Hepatocyte (in vitro differentiated cells): ENCODE results near the gene UBQLNL. TPM values are rescaled to one million over a fixed set of nuclear protein-coding genes. Genes with fewer than 3 reads are reported as not detected.

Source experiments
- DNase-seq: peaks from one replicate; pipeline ENCODE4 v3.0.0-alpha.2; 2016; ENCODE audit warnings: low spot score
- H2AFZ ChIP-seq: fragments of 200-600 bp; sonication (generic); 2 replicates; pipeline ENCODE4 v1.6.0; 2016; ENCODE audit warnings: antibody characterized with exemption, mild to moderate bottlenecking
- H3K27ac ChIP-seq: fragments of 200-600 bp; sonication (generic); 2 replicates; pipeline ENCODE4 v1.5.1; 2016; ENCODE audit warnings: mild to moderate bottlenecking
- H3K27me3 ChIP-seq: fragments of 200-600 bp; sonication (generic); 2 replicates; pipeline ENCODE4 v1.6.1; 2016
- H3K36me3 ChIP-seq: fragments of 200-600 bp; sonication (generic); replicated peaks from 2 replicates; pipeline ENCODE4 v1.5.1; 2016; ENCODE audit warnings: low read depth; ENCODE audit not compliant: insufficient read depth
- H3K4me1 ChIP-seq: fragments of 200-600 bp; sonication (generic); 2 replicates; pipeline ENCODE4 v1.5.1; 2016; ENCODE audit warnings: mild to moderate bottlenecking, moderate library complexity; ENCODE audit not compliant: insufficient read depth
- H3K4me2 ChIP-seq: fragments of 200-600 bp; sonication (generic); 2 replicates; pipeline ENCODE4 v1.6.0; 2016
- H3K4me3 ChIP-seq: fragments of 200-600 bp; sonication (generic); 2 replicates; pipeline ENCODE4 v1.5.1; 2016; ENCODE audit warnings: mild to moderate bottlenecking
- H3K79me2 ChIP-seq: fragments of 200-600 bp; sonication (generic); 2 replicates; pipeline ENCODE4 v1.6.0; 2017; ENCODE audit warnings: mild to moderate bottlenecking
- H3K9me2 ChIP-seq: fragments of 200-600 bp; sonication (generic); replicated peaks from 2 replicates; pipeline ENCODE4 v1.6.0; 2017; ENCODE audit warnings: mild to moderate bottlenecking; ENCODE audit not compliant: insufficient read depth
- H3K9me3 ChIP-seq: fragments of 200-600 bp; sonication (generic); 2 replicates; pipeline ENCODE4 v1.5.1; 2016; ENCODE audit warnings: low read depth, mild to moderate bottlenecking
- H4K20me1 ChIP-seq: fragments of 200-600 bp; sonication (generic); 2 replicates; pipeline ENCODE4 v1.6.0; 2016; ENCODE audit warnings: mild to moderate bottlenecking; ENCODE audit not compliant: insufficient read depth, poor library complexity, severe bottlenecking
- EZH2 ChIP-seq: fragments of 200-600 bp; sonication (generic); IDR thresholded peaks from 2 replicates; pipeline ENCODE4 v1.6.1; 2016; ENCODE audit warnings: antibody characterized with exemption, mild to moderate bottlenecking, borderline replicate concordance
- EZH2phosphoT487 ChIP-seq: fragments of 200-600 bp; sonication (generic); IDR thresholded peaks from one replicate; pipeline ENCODE4 v1.6.1; 2018; ENCODE audit warnings: antibody characterized with exemption, mild to moderate bottlenecking, low read depth, moderate library complexity; ENCODE audit not compliant: unreplicated experiment, severe bottlenecking
- WGBS: methylation state at CpG from one replicate; pipeline ENCODE4 v1.1.6; 2016; ENCODE audit warnings: low lambda C conversion rate; ENCODE audit errors: missing lambda C conversion rate; 5-methylcytosine and 5-hydroxymethylcytosine counted together
- polyA plus RNA-seq: library from polyadenylated mRNA; unstranded; fragments of >200 nt; fragmentation: Nextera tagmentation; extraction: Ambion mirVana; gene quantifications from 2 replicates; pipeline ENCODE4 v1.2.1, GENCODE V29; 2016
- total RNA-seq: library from RNA; depleted of rRNA; stranded (reverse); fragments of >200 nt; gene quantifications from 2 replicates; pipeline ENCODE4 v1.2.3, GENCODE V29; 2014
- TF ChIP-seq, protein P1 (sequence below): fragments of 200-600 bp; sonication (generic); IDR thresholded peaks from 2 replicates; pipeline ENCODE4 v1.5.1; 2016; ENCODE audit warnings: antibody characterized with exemption, mild to moderate bottlenecking; ENCODE audit not compliant: poor library complexity

UBQLNL gene
- total and polyA plus RNA-seq, 2 experiments from 2014 or later = 0.53 TPM; not detected in 1

DNA sequence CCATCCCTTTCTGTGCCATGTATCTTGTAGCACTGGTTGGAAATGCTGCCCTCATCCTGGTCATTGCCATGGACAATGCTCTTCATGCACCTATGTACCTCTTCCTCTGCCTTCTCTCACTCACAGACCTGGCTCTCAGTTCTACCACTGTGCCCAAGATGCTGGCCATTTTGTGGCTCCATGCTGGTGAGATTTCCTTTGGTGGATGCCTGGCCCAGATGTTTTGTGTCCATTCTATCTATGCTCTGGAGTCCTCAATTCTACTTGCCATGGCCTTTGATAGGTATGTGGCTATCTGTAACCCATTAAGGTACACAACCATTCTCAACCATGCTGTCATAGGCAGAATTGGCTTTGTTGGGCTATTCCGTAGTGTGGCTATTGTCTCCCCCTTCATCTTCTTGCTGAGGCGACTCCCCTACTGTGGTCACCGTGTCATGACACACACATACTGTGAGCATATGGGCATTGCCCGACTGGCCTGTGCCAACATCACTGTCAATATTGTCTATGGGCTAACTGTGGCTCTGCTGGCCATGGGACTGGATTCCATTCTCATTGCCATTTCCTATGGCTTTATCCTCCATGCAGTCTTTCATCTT lies 27.6 kb downstream of the UBQLNL start:
- H4K20me1 ChIP-seq = no peaks in the 10 kb centered on the region
- no peaks in the 10 kb centered on the region for H3K4me1 ChIP-seq
- no peak overlapping the region for H2AFZ ChIP-seq
- no peaks in the 10 kb centered on the region for H3K9me3 ChIP-seq
- H3K36me3 ChIP-seq = no peaks in the 10 kb centered on the region
- WGBS = 94% methylated on average over 4 of the region's 4 CpGs
- H3K4me2 ChIP-seq = no peak overlapping the region
- no peaks in the 10 kb centered on the region for H3K79me2 ChIP-seq
- no peaks in the 10 kb centered on the region for H3K9me2 ChIP-seq
- DNase-seq = no peak
- TF ChIP-seq EZH2 = no peak
- TF ChIP-seq EZH2phosphoT487 = no peak
- TF ChIP-seq, protein P1, sequence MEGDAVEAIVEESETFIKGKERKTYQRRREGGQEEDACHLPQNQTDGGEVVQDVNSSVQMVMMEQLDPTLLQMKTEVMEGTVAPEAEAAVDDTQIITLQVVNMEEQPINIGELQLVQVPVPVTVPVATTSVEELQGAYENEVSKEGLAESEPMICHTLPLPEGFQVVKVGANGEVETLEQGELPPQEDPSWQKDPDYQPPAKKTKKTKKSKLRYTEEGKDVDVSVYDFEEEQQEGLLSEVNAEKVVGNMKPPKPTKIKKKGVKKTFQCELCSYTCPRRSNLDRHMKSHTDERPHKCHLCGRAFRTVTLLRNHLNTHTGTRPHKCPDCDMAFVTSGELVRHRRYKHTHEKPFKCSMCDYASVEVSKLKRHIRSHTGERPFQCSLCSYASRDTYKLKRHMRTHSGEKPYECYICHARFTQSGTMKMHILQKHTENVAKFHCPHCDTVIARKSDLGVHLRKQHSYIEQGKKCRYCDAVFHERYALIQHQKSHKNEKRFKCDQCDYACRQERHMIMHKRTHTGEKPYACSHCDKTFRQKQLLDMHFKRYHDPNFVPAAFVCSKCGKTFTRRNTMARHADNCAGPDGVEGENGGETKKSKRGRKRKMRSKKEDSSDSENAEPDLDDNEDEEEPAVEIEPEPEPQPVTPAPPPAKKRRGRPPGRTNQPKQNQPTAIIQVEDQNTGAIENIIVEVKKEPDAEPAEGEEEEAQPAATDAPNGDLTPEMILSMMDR = no peak
- no peak overlapping the region for H3K4me3 ChIP-seq
- H3K27ac ChIP-seq = no peak overlapping the region
- no peaks in the 10 kb centered on the region for H3K27me3 ChIP-seq

DNA sequence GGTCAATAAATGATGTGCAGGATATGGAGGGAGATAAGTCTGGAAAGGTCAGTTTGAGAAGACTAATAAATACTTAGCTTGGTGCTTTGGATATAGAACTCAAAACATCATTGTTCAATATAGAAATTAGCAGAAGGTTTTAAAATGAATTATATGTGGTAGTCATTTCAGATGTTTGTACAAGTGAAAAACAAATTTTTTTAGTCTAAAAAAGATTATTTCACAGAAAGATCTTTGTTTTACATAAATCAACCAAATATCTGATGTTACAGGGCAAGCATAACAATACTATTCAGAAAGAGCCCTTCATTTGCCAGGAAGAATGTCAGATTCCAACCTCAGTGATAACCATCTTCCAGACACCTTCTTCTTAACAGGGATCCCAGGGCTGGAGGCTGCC lies 28.1 kb downstream of the UBQLNL start, which contains the start of gene OR52D1:
Gene OR52D1, plus strand, starts transcription at position 301 of the 400 bp plus-strand sequence. Its CDS starts 22 bp downstream, at position 323.
- Histone ChIP-seq H4K20me1 (no peaks in the 10 kb centered on the region), H3K27ac (no peak within 1 kb of the TSS), H3K9me2 (no peaks in the 10 kb centered on the region), H3K36me3 (no peaks in the 10 kb centered on the region), H3K9me3 (no peaks in the 10 kb centered on the region), H3K4me3 (no peak within 1 kb of the TSS), H3K4me2 (no peak within 1 kb of the TSS), H2AFZ (no peak within 1 kb of the TSS), H3K27me3 (no peaks in the 10 kb centered on the region), H3K79me2 (no peaks in the 10 kb centered on the region), H3K4me1 (no peaks in the 10 kb centered on the region)
- TF ChIP-seq EZH2phosphoT487 (no peak), EZH2 (no peak)
- TF ChIP-seq, protein P1 = no peak
- DNase-seq = no peak

DNA sequence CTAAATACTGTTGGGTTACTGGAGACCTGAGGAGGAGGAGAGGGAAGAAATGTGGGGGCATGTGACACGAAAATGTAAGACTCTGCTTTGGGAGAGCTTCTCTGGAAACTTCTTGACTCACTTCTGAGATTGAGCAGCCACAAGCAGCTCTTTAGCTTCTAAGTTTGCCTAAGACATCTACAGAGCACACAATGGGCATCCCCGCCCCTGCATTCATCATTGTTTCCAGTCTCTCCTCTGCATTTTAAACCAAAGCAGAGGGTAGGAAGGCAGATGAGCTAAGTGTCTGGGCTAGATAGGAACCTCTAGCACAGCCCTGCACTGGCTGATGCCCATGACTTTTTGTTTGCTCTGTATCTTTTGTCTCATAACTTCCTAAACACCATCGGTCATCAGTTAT lies 30.1 kb downstream of the UBQLNL start:
- H3K36me3 ChIP-seq = no peaks in the 10 kb centered on the region
- no peaks in the 10 kb centered on the region for H3K4me1 ChIP-seq
- no peaks in the 10 kb centered on the region for H3K79me2 ChIP-seq
- H4K20me1 ChIP-seq = no peaks in the 10 kb centered on the region
- H3K27ac ChIP-seq = no peak overlapping the region
- no peaks in the 10 kb centered on the region for H3K9me2 ChIP-seq
- TF ChIP-seq EZH2 (no peak), EZH2phosphoT487 (no peak)
- TF ChIP-seq, protein P1 = no peak
- no peaks in the 10 kb centered on the region for H3K9me3 ChIP-seq
- H3K4me2 ChIP-seq = no peak overlapping the region
- H3K27me3 ChIP-seq = no peaks in the 10 kb centered on the region
- no peak overlapping the region for H3K4me3 ChIP-seq
- WGBS = 53% methylated on average over 3 of the region's 3 CpGs
- H2AFZ ChIP-seq = no peak overlapping the region
- no peak for DNase-seq

DNA sequence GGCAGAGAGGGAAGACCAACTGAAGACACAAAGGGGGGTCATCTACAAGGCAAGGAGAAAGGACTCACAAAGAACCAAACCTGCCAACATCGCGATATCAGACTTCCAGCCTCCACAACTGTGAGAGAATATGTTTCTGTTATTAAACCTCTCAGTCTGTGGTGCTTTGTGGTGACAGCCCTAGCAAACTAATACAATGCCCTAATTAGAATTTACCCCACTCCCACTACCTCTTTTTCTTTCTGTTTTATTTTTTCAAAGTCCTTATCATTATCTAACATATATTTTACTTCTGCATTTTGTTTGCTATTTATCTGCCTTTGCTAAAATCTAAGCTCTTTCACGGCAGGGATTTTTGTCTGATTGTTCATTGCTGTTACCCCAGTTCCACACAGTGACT lies 30.5 kb downstream of the UBQLNL start:
- Histone ChIP-seq H3K9me2 (no peaks in the 10 kb centered on the region), H3K79me2 (no peaks in the 10 kb centered on the region), H3K4me1 (no peaks in the 10 kb centered on the region), H3K27me3 (no peaks in the 10 kb centered on the region), H2AFZ (no peak overlapping the region), H3K4me2 (no peak overlapping the region), H3K27ac (no peak overlapping the region), H3K4me3 (no peak overlapping the region), H3K9me3 (no peaks in the 10 kb centered on the region), H4K20me1 (no peaks in the 10 kb centered on the region), H3K36me3 (no peaks in the 10 kb centered on the region)
- WGBS = 96% methylated on average over 3 of the region's 3 CpGs
- no peak for DNase-seq
- no peak for TF ChIP-seq EZH2
- TF ChIP-seq, protein P1 = no peak
- no peak for TF ChIP-seq EZH2phosphoT487
